HG02798 (cell line): ENCODE results near the gene GMPPA.

Experiments used
- ATAC-seq: cut with Tn5 transposase; IDR thresholded peaks from one replicate; pipeline ENCODE4 v1.9.1; 2021; ENCODE audit warnings: mild to moderate bottlenecking; ENCODE audit not compliant: unreplicated experiment, poor library complexity

GMPPA gene

DNA sequence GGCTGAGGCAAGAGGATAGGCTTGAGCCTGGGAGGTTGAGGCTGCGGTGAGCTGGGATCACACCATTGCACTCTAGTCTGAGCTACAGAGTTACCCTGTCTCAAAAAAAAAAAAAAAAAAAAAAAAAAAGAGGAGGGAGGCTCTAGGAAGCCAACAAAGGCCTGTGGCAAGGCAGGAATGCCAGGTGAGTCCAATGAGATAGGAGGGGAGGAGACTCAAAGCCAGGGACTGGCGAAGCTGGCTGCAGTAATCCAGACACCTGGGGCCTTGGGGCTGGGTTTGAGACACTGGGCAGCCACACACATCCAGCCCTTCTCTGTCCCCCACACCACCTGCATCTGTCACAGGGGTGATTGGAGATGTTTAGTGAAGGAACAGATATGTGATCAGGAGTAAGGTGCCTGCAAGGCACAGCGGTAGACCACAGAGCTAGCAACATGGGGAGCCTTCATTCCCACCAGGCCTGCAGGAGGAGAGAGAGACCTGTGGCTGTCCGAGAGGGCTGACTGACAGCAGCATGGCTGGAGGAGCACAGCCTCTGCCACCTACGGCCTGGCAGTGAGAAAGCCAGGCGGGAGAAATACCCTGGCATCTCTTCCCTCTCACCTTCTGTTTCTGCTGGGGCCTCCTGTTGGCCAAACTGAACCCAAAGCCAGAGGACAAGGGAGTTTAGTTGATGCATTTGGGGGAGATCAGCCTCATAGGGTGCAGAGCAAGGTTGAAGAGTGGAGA is 35.4 kb downstream of the GMPPA start:
- no peak for ATAC-seq

DNA sequence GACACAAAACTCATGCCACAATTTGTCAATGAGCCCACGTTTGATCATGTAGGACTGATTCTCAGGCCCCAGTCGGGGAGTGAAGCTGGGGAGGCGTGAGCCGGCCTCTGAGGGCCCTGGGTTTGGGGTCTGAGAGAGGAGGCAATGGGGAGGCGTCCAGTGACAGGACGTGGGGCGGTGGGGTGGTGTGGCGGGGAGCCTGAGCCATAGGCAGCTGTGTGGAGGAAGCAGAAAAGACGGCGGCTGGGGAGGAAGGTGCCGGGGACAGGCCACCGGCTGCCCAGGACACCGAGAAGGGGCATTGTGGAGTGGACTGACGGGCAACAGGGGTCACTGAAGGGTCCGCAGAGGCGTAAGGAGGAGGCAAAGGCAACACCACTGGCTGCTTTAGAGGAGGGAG is 37.7 kb downstream of the GMPPA start:
- ATAC-seq, result no peak

DNA sequence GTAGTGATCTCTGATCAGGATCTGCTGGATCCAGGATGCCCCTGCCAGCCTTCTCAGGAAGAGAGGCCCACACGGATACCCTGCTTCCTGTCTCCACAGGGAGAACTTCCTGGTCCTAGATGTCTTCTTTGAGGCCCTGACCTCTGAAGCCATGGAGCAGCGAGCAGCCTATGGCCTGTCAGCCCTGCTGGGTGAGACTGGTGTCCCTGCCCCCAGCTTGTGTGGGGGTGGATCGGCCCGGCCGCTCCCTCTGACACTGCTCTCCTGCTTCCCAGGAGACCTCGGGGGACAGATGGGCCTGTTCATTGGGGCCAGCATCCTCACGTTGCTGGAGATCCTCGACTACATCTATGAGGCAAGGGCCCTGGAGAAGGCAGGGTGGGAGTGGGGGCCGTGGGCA is 38.3 kb downstream of the GMPPA start:
- ATAC-seq, result no peak

DNA sequence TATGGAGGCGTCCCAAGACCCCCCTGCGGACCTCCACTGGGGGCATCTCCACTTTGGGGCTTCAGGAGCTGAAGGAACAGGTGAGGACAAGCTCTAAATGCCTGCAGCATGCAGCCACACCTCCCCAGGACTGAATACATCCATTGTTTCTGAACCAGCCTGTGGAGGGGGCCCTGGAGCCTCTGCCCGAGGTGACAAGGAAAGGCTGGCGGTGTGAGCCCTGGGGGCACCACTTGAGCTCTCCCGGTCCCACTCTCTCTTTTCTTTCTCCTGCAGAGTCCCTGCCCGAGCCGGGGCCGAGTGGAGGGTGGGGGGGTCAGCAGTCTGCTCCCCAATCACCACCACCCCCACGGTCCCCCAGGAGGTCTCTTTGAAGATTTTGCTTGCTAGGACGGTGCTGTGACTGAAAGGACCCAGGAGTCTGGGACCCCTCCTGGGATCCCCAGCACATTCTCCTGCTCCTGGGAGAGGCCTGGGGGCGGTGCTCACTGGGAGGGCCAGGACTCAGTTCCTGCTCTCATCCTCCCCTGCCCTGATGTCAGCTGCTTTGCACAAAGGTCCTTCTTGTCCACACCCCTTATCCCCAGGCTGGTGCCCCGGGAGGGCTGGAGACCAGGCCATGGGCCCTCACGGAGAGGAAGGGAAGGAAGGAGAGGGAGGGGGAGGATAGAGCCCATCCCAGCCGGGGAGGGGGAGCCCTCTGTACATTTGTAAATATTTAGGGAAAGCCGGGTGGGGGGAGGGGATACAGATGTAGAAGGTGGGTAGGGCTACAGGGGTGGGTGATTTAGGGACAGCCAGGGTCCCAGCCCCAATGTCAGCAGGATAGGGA is 39.2 kb downstream of the GMPPA start:
- ATAC-seq, result no peak

DNA sequence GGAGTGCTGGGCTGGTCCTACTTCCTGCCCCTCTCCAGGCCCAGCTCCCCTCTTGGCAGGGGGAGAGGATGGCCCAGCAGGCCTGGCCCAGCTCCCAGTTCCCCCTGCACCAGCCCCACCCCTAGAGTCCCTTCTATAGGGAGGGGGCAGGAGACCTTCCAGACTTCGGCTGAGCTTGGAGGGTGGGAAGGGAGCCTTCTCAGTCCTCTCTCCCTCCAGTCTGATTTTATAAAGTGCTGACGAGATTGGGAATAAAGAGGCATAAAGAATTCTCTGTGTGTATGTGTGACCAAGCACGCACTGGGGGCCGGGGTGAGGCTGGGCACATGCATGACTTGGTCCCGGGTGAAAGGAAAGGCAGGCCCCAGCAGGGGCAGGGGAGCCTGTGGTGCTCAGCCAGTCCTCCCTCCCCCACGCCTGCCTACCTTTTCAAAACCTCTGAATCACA is 39.8 kb downstream of the GMPPA start:
- no peak for ATAC-seq

DNA sequence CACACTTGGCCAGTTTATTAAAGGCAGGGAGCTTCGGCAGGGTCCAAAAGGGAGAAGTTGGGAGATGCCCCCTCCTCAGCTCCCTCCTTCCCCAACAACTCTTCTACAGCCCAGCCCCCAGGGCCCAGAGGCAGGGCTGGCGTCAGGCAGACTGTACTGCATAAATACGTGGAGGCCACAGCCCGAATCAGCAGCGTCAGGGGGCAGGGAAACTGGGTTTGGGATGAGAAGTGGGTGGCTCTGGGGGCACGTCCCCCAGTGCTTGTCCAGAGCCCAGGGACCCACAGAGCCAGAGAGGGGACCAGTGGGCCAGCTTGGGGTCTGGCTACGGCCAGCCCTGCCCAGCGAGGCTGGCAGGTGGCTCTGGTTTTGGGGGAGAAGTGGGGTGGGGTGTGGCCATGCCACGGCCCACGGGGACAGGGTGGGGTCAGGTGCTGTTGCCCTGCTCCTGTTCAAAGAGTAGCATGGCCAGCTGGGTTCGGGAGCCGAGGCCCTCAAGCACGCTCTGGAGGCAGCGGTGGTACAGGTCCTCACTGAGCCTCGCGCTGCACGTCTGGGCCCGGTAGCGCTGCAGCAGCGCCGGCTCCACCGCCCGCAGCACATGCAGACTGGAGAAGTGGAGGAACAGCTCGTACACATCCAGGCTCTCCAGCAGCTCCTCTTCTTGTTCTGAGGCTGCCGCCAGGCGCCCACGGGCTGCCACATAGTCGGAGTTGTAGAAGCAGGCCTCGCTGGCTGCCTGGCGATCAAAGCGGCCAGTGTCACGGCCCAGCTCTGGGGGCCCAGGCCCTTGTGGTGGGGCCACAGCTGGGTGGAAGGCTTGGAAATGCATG is 40.5 kb downstream of the GMPPA start:
- no peak for ATAC-seq

DNA sequence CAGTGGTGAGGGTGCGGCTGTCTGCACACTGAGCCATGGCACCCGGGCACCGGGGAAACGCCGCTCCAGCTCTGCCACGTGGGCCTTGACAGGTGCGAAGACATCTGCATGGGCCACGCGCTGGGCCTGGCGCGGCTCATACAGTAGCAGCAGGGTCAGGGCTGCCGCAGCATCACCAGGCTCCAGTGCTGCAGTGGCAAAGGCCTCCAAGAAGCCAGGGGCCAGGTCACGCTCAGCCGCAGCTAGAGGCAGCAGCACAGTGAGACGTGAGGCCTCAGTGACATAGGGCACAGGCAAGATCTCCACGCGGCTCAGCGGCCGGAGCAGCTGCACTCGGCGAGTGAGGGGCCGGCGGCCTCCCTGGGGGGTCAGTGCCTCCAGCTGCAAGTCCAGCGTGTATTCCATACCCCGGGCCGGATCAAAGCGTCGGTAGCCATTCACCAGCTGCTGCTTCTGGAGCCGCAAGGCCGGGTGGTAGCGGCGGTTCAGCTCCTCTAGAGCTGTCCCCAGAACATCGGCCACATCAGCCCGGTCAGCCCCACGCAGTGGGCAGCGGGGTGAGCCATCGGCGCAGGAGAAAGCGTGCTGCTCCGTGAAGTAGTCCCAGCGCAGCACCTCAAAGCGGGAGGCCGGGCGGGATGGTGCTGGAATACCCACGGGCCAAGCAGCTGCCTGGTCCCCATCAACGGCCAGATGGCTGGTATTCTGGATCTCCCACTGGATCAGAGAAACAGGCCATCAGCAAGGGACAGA is 41.4 kb downstream of the GMPPA start:
- ATAC-seq, result no peak

DNA sequence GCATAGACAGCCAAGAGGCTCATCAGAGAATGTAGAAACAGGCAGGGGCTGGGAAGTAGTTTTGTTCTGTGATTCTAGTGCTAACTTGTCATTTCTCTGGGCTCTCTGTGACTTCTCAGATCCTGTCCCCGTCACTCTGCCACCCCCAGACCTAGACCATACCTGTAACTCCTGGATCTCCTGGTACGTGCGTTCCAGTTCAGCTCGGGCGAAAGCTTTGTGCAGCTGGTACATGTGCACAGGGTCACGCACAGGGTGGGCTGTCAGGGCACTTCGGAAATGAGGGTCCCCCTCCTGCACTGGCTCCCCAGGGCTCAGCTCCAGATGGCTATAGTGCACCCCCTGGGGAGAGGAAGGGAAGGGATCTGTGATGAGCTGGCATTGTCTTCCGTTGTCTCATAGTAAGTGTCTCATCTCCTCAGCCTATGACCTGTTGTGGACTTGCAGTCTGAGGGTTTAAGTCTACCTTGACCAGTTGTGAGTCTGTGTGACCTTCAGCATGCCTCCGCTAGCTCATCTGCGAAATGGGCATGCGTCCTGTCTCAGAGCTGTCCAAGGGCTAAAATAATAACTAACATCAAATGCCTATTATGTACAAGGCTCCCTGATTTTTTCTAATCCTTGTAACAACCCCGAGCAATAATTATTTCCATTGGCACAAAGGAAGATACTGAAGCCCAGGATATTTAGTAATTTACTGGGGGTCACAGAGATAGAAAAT is 42.3 kb downstream of the GMPPA start:
- ATAC-seq, result no peak

DNA sequence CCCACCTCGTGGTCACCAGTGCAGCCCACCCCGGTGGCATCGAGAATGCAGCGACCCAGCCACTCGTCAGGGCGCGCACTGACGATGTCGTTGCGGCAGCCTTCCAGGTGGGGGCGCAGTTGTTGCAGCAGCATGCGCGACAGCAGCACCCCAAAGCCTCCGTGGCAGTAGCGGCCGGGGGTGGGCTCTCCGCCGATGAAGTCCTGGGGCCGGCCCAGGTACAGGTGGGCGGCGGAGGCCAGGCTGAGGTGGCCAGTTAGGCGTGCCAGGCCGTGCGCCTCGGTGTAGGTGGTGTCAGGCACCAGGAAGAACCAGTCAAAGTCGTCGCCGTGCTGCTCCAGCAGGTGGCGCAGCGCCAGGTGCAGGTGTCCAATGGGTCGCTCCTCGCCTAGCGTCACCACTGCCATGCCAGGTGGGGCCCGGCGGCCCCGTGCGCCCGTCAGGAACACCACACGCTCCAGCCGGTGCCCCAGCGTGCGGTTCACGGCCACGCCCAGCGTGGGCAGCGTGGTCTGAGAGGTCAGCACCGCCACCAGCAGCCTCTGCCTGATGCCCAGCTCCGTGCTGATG is 43.0 kb downstream of the GMPPA start:
- ATAC-seq, result peak; percentile 52

DNA sequence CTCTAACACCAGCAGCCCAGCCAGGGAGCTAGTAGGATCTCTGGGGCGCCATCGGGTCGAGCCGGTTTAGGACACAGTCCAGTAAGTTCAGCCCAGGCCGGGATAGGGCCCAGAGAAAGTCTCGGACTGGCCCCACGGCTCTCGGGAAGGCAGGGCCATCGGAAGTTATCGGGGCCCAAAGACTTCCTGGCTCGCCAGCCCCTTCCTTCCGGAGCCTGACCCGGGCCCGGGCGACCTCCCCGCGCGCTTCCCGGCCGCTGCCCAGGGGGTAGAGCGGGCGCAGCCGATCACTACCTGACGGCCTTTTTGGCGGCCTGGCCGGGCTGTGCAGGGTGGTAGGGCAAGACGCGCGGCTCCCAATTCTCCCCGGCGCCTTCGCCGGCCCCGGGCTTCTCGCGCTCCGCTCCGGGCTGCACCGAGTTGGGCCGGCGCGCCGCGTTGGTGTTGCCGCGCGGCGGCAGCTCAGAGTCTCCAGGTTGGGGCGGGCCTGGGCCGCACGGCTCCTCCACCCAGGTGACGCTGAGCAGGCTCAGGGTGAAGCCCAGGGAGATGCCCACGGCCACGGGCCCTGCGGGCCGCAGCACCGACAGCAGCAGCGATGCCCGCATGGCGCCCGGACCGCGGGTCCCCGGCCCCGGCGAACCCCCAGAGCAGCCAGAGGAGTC is 44.4 kb downstream of the GMPPA start:
- ATAC-seq, result peak; percentile 30

DNA sequence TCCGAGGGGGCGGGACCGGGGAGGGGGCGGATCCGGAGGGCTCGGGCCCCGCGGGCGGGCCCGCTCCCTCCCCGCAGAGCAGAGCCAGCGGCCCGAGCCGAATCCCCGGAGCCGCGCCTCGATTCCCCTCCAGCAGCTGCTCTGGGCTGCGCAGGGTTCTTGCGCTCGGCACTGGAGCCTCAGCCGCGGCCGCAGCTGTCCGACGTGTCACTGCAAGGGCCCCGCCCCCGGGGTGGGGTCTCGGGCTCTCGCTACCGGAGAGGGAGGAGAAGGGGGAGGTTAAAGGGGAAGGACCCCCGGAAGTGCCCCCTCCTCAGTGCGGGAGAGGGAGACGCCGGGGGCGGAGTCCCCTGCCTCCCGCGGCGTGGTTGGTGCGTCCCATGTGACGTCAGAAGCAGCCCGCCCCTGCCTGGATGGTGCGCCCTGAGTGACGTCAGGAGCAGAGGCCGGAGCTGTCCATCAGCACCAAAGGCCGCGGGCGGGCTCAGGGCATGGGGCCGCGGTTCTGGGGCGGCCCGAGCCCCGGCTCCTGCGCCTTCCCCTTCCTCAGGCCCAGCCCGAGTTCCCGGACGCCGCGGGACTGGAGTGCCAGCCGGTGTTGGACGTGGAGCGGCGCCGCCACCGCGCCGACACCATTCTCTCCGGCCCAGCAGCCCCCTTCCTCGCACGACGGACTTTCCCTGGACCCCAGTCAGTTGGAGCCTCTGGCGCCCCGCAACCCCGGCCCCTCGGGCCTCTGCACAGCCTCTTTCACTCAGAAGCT is 45.1 kb downstream of the GMPPA start, which contains the start of the genes CHPF and TMEM198:
CHPF (minus strand) TSS at position 214 of the 763 bp plus-strand sequence. CDS start 271 bp downstream, outside the sequence.
TMEM198 (plus strand) TSS at position 433 of the 763 bp plus-strand sequence. CDS start 700 bp downstream, outside the sequence.
- peak; percentile 84 for ATAC-seq

DNA sequence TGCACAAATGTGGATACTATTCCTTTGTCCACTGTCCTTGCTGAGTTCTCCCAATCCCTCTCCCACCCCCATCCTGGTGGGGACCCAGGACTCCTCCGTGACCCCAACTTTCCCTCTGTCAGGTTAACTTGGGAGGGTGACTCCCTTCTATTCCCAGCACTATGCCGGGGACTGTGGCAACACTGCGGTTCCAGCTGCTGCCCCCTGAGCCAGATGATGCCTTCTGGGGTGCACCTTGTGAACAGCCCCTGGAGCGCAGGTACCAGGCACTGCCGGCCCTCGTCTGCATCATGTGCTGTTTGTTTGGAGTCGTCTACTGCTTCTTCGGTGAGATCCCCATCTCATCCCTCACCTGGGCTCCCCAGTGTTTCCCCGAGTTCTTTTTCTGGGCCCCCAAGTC is 45.9 kb downstream of the GMPPA start:
- ATAC-seq, result no peak

DNA sequence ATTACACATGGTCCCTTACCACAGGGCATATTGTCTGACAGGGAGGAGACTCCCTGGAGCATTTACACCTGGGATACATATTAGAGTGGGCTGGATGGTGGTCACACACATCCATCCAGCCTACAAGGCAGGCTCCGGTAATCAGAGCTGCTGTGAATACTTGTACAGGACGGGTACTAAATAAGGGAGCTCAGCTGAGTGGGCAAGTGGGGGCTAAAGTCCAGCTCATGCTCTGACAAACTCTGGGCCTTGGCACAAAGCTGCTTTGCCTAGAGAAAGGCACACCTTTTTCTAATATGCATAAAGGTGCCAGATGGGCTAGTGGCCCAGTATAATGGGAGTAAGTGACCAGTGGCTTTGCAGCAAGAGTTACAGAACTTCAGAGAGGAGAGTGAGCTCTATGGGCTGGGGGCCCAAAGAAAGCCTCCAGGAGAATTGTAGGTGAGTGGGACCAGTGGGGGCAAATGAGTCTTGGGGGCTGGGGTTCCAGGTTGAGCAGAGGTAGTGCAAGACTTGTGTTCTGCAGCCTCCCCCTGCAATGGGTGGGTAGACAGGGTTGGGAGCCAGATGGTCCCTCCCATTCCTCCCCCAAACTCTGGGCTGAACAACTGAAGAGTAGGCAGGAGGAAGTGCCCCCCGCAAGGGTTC is 46.7 kb downstream of the GMPPA start:
- no peak for ATAC-seq

DNA sequence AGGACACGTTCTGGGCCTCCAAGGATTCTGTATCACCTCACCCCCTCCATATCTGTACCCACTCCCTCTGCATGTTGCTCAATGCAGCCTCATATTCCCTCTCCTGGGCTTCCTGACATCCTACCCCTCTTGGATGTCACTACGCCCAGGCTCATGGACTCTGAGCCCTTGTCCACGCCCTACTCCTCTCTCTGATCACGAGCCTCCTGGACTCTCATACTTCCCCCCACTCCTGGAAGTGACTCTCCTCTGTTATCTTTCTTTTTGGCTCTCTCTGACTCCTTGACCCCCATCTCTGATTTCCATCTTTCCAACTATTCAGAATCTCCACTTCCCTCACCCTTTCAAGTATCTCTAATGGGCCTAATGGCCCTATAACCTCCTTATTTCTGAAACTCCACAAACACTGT is 47.3 kb downstream of the GMPPA start:
- ATAC-seq, result no peak

DNA sequence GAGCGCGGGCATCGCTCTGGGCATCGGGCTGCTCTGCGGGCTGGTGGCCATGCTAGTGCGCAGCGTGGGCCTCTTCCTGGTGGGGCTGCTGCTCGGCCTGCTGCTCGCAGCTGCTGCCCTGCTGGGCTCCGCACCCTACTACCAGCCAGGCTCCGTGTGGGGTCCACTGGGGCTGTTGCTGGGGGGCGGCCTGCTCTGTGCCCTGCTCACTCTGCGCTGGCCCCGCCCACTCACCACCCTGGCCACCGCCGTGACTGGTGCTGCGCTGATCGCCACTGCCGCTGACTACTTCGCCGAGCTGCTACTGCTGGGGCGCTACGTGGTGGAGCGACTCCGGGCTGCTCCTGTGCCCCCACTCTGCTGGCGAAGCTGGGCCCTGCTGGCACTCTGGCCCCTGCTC is 48.9 kb downstream of the GMPPA start:
- no peak for ATAC-seq

DNA sequence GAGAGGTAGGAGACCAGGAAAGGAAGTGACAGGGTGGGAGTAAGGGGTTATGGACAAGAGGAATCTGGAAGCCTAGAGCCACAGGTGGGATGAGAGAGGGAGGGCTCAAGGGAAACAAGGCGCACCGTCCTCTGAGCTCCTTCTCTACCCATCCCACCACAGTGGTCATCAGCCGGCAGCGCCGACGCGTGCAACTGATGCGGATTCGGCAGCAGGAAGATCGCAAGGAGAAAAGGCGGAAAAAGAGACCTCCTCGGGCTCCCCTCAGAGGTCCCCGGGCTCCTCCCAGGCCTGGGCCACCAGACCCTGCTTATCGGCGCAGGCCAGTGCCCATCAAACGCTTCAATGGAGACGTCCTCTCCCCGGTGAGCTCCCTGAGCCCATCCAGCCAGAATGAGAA is 50.3 kb downstream of the GMPPA start:
- no peak for ATAC-seq

DNA sequence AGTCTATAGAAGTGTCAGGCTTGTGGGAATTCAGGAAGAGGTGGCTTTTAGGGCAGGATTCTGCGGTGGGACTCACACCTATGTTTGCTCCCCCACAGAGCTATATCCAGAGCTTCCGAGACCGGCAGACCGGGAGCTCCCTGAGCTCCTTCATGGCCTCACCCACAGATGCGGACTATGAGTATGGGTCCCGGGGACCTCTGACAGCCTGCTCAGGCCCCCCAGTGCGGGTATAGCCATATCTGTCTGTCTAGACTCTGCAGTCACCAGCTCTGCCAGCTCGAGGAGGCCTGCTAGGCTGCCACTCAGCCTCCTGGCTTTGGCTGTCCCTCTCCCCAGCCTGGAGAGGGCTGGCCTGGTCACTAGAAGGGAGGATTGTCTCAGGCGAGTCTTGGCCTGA is 50.9 kb downstream of the GMPPA start:
- ATAC-seq, result no peak
